GM23338 (cell line): ENCODE results near the gene CLEC18B.

Experiments used
- CREB1 ChIP-seq: fragments of 250-450 bp; sonication (Bioruptor Pico); IDR thresholded peaks from 2 replicates; pipeline ENCODE4 v1.5.0; 2020; ENCODE audit warnings: low read depth, mild to moderate bottlenecking, moderate library complexity
- EZH2 ChIP-seq: fragments of 200-600 bp; sonication (generic); IDR thresholded peaks from one replicate; pipeline ENCODE4 v1.8.0; 2017; ENCODE audit warnings: antibody characterized with exemption, mild to moderate bottlenecking, low read depth; ENCODE audit not compliant: unreplicated experiment
- EZH2phosphoT487 ChIP-seq: fragments of 200-600 bp; sonication (generic); IDR thresholded peaks from one replicate; pipeline ENCODE4 v1.8.1; 2018; ENCODE audit warnings: antibody characterized with exemption; ENCODE audit not compliant: unreplicated experiment
- JUNB ChIP-seq: IDR thresholded peaks from one replicate; pipeline ENCODE4 v1.6.1; 2016; ENCODE audit warnings: antibody characterized with exemption; ENCODE audit not compliant: unreplicated experiment
- NANOG ChIP-seq: IDR thresholded peaks from 2 replicates; pipeline ENCODE4 v1.6.1; 2016; ENCODE audit warnings: antibody characterized with exemption, borderline replicate concordance
- POLR2AphosphoS5 ChIP-seq: IDR thresholded peaks from 2 replicates; pipeline ENCODE4 v1.6.1; 2016; ENCODE audit warnings: antibody characterized with exemption, low read depth
- REST ChIP-seq: IDR thresholded peaks from one replicate; pipeline ENCODE4 v1.6.1; 2018; ENCODE audit warnings: antibody characterized with exemption; ENCODE audit not compliant: unreplicated experiment
- STAT1 ChIP-seq: IDR thresholded peaks from one replicate; pipeline ENCODE4 v1.6.1; 2016; ENCODE audit warnings: antibody characterized with exemption; ENCODE audit not compliant: unreplicated experiment
- ZNF331 ChIP-seq: fragments of 250-450 bp; sonication (Bioruptor Pico); IDR thresholded peaks from 2 replicates; pipeline ENCODE4 v1.5.0; 2020; ENCODE audit warnings: low read depth, mild to moderate bottlenecking, moderate library complexity
- TF ChIP-seq, protein P1 (sequence below), 2 experiments: fragments of 200-600 bp in 1 of 2; sonication (generic) in 1 of 2; conservative IDR thresholded peaks; 2 replicates each; pipeline versions ENCODE4 v1.5.1 to v1.6.1; 2016 to 2017; ENCODE audit warnings: antibody characterized with exemption in 2 of 2, low read depth in 2 of 2, mild to moderate bottlenecking in 2 of 2, moderate library complexity in 1 of 2
- TF ChIP-seq, protein P2 (sequence below): IDR thresholded peaks from 2 replicates; pipeline ENCODE4 v1.6.1; 2016; ENCODE audit warnings: antibody characterized with exemption
- TF ChIP-seq, protein P3 (sequence below): fragments of 250-450 bp; sonication (Bioruptor Pico); IDR thresholded peaks from 2 replicates; pipeline ENCODE4 v1.5.0; 2020; ENCODE audit warnings: mild to moderate bottlenecking, moderate library complexity

DNA sequence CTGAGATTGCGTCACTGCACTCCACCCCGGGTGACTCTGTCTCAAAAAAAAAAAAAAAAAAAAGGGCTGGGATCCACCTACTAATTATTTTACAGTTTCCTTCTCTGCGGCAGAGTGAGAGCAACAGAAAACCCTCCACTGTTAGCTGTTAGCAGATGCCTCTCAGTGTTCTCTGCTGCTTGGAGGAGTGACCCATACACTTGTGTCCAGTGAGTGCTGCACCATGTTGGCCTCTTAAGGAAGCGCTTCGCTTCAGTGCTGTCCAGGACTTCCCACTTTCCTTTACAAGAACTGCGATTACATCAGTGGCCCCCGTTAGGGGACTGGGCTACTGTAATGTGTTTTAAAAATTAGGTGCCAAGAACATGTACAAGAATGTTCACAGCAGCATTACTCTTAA is 18.4 kb upstream of the CLEC18B start:
- TF ChIP-seq, protein P1, sequence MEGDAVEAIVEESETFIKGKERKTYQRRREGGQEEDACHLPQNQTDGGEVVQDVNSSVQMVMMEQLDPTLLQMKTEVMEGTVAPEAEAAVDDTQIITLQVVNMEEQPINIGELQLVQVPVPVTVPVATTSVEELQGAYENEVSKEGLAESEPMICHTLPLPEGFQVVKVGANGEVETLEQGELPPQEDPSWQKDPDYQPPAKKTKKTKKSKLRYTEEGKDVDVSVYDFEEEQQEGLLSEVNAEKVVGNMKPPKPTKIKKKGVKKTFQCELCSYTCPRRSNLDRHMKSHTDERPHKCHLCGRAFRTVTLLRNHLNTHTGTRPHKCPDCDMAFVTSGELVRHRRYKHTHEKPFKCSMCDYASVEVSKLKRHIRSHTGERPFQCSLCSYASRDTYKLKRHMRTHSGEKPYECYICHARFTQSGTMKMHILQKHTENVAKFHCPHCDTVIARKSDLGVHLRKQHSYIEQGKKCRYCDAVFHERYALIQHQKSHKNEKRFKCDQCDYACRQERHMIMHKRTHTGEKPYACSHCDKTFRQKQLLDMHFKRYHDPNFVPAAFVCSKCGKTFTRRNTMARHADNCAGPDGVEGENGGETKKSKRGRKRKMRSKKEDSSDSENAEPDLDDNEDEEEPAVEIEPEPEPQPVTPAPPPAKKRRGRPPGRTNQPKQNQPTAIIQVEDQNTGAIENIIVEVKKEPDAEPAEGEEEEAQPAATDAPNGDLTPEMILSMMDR (conservative IDR thresholded peaks at IDR 0.05; ENCODE audit: low read depth in 2 of 2), result no peak
- no peak for TF ChIP-seq REST
- no peak for TF ChIP-seq POLR2AphosphoS5
- no peak for TF ChIP-seq ZNF331 (CRISPR knock-in tag)
- TF ChIP-seq, protein P2, sequence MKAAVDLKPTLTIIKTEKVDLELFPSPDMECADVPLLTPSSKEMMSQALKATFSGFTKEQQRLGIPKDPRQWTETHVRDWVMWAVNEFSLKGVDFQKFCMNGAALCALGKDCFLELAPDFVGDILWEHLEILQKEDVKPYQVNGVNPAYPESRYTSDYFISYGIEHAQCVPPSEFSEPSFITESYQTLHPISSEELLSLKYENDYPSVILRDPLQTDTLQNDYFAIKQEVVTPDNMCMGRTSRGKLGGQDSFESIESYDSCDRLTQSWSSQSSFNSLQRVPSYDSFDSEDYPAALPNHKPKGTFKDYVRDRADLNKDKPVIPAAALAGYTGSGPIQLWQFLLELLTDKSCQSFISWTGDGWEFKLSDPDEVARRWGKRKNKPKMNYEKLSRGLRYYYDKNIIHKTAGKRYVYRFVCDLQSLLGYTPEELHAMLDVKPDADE, result no peak
- TF ChIP-seq EZH2, result no peak
- no peak for TF ChIP-seq EZH2phosphoT487
- TF ChIP-seq CREB1 (CRISPR knock-in tag), result no peak
- no peak for TF ChIP-seq JUNB
- no peak for TF ChIP-seq NANOG
- no peak for TF ChIP-seq STAT1
- TF ChIP-seq, protein P3, sequence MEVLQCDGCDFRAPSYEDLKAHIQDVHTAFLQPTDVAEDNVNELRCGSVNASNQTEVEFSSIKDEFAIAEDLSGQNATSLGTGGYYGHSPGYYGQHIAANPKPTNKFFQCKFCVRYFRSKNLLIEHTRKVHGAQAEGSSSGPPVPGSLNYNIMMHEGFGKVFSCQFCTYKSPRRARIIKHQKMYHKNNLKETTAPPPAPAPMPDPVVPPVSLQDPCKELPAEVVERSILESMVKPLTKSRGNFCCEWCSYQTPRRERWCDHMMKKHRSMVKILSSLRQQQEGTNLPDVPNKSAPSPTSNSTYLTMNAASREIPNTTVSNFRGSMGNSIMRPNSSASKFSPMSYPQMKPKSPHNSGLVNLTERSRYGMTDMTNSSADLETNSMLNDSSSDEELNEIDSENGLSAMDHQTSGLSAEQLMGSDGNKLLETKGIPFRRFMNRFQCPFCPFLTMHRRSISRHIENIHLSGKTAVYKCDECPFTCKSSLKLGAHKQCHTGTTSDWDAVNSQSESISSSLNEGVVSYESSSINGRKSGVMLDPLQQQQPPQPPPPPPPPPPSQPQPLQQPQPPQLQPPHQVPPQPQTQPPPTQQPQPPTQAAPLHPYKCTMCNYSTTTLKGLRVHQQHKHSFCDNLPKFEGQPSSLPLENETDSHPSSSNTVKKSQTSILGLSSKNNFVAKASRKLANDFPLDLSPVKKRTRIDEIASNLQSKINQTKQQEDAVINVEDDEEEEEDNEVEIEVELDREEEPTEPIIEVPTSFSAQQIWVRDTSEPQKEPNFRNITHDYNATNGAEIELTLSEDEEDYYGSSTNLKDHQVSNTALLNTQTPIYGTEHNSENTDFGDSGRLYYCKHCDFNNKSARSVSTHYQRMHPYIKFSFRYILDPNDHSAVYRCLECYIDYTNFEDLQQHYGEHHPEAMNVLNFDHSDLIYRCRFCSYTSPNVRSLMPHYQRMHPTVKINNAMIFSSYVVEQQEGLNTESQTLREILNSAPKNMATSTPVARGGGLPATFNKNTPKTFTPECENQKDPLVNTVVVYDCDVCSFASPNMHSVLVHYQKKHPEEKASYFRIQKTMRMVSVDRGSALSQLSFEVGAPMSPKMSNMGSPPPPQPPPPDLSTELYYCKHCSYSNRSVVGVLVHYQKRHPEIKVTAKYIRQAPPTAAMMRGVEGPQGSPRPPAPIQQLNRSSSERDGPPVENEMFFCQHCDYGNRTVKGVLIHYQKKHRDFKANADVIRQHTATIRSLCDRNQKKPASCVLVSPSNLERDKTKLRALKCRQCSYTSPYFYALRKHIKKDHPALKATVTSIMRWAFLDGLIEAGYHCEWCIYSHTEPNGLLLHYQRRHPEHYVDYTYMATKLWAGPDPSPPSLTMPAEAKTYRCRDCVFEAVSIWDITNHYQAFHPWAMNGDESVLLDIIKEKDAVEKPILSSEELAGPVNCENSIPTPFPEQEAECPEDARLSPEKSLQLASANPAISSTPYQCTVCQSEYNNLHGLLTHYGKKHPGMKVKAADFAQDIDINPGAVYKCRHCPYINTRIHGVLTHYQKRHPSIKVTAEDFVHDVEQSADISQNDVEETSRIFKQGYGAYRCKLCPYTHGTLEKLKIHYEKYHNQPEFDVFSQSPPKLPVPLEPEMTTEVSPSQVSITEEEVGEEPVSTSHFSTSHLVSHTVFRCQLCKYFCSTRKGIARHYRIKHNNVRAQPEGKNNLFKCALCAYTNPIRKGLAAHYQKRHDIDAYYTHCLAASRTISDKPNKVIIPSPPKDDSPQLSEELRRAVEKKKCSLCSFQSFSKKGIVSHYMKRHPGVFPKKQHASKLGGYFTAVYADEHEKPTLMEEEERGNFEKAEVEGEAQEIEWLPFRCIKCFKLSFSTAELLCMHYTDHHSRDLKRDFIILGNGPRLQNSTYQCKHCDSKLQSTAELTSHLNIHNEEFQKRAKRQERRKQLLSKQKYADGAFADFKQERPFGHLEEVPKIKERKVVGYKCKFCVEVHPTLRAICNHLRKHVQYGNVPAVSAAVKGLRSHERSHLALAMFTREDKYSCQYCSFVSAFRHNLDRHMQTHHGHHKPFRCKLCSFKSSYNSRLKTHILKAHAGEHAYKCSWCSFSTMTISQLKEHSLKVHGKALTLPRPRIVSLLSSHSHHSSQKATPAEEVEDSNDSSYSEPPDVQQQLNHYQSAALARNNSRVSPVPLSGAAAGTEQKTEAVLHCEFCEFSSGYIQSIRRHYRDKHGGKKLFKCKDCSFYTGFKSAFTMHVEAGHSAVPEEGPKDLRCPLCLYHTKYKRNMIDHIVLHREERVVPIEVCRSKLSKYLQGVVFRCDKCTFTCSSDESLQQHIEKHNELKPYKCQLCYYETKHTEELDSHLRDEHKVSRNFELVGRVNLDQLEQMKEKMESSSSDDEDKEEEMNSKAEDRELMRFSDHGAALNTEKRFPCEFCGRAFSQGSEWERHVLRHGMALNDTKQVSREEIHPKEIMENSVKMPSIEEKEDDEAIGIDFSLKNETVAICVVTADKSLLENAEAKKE, result no peak
